NCI-H82 (cell line): ENCODE data around the gene MAP7D1.
A peak's percentile ranks its signal among the peaks of the same experiment; 100 is the strongest.
"Not testable (repeated sequence)": the region's sequence is repeated elsewhere in the genome, so short reads cannot be mapped to it uniquely, and the experiment has no call there.

Experiments used
- DNase-seq: peaks from one replicate; lab custom pipeline; 2025; lab: John Stamatoyannopoulos, UW

Gene MAP7D1

GRCh38 chr1:36203554-36204346 lies 47.8 kb downstream of the MAP7D1 start:
- peak; percentile 69 for DNase-seq

DNA sequence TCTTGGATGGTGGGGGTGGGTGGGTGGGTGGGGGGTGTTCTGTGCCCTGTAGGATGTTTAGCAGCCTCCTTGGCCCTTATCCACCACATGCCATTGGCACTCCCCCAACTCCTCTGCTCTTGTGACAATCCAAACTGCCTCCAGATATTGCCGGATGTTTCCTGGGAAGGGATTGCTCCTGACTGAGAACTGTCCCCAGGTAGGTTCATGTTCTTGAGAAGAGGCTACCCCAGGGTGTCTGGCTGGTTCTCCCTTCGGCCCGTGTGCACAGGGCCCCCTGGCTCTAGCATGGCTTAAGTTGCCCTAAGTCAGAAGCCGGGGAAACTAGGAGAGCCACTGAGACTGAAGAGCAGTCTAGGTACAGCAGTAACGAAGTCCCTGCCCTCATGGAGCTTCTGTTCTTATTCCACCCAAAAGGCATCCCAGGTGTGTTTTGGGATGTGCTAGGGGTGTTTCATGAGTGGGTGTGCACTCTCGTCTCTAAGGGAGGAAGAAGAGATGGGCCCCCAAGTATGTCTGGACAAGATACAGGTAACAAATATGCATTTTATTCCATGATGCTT lies 48.5 kb downstream of the MAP7D1 start:
- DNase-seq: peak; percentile 30

DNA sequence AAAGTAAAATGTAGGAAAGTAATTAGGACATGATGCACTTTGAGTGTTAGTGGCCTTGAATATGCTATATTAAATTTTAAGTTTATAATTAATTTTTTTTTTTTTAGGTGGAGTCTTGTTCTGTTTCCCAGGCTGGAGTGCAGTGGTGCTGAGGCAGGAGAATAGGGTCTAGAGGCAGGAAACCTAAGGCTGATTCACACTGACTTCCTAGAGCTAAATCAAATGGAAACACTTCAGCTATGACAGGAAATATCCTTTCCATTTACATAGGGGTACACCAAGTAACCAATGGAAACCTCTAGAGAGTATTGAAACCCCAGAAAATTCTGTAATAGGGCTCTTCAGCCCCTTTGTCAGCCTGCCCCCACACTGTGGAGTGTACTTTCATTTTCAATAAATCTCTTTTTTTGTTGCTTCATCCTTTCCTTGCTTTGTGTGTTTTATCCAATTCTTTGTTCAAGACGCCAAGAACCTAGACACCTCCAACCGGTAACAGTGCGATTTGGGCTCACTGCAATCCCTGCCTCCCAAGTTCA lies 50.4 kb downstream of the MAP7D1 start:
- DNase-seq: no peak

- no peak for DNase-seq
Observed at GRCh38 chr1:36207339-36207738, 51.4 kb downstream of the MAP7D1 start.

GRCh38 chr1:36208978-36209703 lies 53.2 kb downstream of the MAP7D1 start:
- DNase-seq: peak; percentile 31

DNA sequence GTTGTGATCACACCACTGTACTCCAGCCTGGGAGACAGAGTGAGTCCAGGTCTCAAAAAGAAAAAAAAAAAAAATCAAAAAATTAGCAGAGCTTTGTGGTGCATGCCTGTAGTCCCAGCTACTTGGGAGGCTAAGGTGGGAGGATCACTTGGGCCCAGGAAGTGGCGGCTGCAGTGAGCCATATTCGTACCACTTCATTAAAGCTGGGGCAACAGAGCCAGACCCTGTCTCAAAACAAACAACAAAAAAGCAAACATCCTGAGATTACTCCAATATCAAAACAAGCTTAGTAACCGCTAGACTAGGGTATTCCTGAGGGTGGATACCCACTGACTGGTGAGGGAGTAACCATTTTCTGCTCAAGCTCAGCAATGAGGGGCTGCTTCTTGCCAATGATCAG lies 55.3 kb downstream of the MAP7D1 start:
- no peak for DNase-seq

- peak; percentile 78 for DNase-seq
Observed at GRCh38 chr1:36211841-36212240, 55.9 kb downstream of the MAP7D1 start.

- DNase-seq: no peak
Observed at GRCh38 chr1:36212782-36213181, 56.8 kb downstream of the MAP7D1 start.

DNA sequence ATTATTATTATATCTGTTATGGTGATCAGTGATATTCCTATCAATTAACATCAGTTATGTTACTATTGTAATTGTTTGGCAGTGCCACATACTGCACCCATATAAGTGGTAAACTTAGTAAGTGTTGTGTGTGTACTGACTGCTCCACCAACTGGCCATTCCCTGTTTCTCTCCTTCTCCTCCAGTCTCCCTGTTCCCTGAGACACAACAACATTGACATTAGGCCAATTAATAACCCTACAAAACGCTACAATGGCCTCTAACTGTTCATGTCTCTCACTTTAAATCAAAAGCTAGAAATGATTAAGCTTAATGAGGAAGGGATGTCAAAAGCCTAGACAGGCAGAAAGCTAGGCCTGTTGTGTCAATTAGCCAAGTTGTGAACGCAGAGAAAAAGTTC lies 61.7 kb downstream of the MAP7D1 start:
- peak; percentile 18 for DNase-seq

GRCh38 chr1:36221901-36222300 lies 65.9 kb downstream of the MAP7D1 start:
- not testable (repeated sequence) for DNase-seq

GRCh38 chr1:36222481-36223380 lies 66.8 kb downstream of the MAP7D1 start:
- no peak for DNase-seq

GRCh38 chr1:36223381-36223995 lies 67.5 kb downstream of the MAP7D1 start:
- DNase-seq: peak; percentile 37

DNA sequence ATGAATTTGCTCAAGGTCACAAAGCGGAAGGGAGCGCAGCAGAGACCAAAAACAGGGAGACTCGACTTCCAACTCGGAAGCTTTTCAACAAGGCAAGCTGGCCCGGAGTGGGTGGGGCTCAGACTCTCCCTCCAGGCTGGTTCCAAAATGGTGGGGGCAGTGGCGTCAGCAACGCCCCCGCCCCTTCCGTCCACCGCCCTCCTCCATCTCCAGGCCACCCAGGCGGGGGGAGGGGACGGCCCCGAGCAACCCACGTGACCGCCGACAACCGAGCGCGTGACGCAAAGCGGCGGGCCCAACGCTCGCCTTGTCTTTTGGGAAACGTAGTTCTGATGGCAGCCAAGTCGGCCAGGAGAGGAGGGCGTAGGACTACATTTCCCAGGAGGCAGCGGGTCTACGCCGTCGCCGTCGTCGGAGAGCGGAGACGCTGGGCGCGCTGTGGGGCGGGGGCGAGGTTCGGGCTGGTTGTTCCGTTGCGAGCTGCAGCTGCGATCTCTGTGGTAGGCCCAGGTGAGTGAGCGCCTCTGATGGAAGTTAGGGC lies 68.1 kb downstream of the MAP7D1 start, which contains the start of gene THRAP3:
TSS of gene THRAP3 (plus strand) at position 448 of the 541 bp plus-strand sequence. CDS start 58,121 bp downstream, outside the sequence.
- peak; percentile 100 for DNase-seq

GRCh38 chr1:36224537-36225282 lies 68.8 kb downstream of the MAP7D1 start:
- DNase-seq: peak; percentile 94

DNA sequence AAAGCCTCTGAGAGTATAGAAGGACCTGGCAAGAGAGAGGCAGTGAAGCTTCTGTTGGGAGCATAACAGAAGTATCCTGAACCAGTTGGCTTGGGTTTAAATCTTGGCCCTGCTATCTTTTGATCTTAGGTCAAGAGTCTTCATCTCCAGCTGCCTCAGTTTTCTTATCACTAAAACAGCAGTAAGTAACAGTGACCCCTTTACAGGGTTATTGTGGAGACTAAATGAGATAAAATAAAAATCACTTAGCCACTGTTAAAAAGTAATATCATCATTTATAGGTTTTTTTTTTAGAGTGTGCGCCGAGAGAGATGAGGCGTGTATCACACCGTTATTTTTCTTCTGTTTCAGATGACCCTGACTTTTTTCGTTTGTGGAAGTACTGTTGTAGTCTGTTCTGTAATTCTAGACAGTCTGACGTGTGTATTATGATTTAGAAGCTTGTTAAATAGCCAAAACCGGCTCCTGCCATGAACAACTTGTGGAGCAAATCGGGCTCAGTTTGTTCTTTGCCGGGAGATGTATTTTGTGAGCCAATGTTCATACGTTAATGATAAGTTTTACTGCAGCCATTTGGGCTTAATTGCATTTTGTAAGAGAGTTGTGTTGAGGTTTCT lies 69.4 kb downstream of the MAP7D1 start:
- peak; percentile 28 for DNase-seq

- not testable (repeated sequence) for DNase-seq
Observed at GRCh38 chr1:36230279-36230678, 74.3 kb downstream of the MAP7D1 start.
